COLO829 (cell line): ENCODE results near the gene STYXL1.

Experiments
- DNase-seq: peaks from one replicate; pipeline ENCODE4 v3.0.0; 2012; ENCODE audit warnings: low spot score

Gene STYXL1

GRCh38 chr7:75957021-75957736 is 90.6 kb downstream of the STYXL1 start:
- DNase-seq: no peak

GRCh38 chr7:75955331-75955955 is 92.4 kb downstream of the STYXL1 start:
- DNase-seq: no peak

DNA sequence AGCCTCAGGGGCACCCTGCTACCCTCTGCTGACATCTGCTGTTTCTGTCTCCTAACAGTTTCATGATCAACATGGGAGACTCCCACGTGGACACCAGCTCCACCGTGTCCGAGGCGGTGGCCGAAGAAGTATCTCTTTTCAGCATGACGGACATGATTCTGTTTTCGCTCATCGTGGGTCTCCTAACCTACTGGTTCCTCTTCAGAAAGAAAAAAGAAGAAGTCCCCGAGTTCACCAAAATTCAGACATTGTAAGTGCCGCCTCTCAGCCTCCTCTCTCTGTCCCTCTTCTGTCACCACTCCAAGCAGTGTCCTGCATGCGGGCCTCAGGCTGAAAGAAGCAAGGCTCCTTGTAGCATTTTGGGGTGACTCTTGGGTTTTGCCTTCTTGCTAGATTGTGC is 93.9 kb downstream of the STYXL1 start:
- no peak for DNase-seq

DNA sequence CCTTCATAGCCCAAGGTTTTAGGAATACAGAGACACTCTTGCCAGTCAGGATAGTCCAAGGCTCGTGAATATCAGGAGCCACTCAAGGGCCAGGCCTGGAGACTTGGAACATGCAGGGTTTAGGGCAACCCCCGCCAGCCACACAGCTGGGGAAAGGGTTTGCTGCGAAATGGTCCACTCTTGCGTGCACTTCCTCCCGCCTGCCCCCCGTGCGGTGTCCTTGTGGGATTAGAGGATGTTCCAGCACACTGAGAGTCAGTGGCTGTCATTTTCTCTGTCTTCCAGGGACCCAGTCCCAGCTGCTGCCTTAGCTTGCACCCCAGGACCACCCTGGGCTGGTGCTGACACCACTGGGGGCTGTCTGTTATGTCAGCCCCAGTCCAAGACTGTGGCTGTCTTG is 94.4 kb downstream of the STYXL1 start:
- no peak for DNase-seq

DNA sequence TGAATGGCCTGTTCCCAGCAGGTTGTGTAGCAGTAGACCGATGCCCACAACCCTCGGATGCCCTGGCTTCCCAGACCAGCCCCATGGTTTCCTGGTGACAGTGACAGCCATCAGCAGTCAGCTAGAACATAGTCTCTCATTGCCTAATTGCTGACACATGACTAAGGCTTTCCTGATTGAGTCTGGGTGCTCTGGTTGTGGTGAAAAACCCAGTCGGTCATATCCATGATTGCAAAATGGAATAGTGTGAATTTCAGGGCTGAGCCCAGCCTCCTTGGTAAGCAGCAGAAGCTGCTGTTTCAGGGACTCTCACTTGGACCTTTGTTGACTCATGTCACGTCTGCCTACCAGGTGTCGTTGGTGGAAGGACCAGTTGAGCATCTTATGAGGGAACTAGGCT is 96.3 kb downstream of the STYXL1 start:
- no peak for DNase-seq

DNA sequence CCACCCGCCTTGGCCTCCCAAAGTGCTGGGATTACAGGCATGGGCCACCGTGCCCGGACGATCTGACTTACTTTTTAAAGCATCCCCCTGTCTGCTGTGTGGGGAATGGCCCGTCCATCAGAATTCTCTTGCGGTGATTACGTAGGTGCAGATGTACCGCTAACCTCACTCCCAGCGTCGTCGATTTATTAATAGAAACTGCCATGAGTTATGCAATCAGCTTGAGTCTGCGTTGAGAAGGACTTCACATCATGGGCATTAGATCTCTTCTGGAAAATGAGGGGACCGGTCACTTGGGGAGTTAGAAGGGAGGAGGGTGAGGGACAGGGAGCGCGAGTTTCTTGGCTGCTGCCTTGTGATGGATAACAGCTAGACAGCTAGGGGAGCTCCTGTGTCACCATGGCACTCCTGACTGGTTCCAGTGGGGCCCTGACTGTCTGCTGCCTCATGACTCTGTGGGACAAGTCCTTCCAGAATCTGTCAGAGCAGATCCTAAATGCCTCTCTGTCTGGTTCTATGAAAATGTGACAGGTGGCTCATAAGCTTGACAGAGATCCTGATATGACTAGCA is 97.6 kb downstream of the STYXL1 start:
- no peak for DNase-seq

- no peak for DNase-seq
Measured at GRCh38 chr7:75948179-75948578, 99.6 kb downstream of the STYXL1 start.
